SH-SY5Y (cell line): ENCODE results near the gene TBC1D8.

ENCODE experiments used
- GATA2 ChIP-seq: IDR thresholded peaks from 2 replicates; pipeline ENCODE4 v1.6.1; 2011; ENCODE audit warnings: mild to moderate bottlenecking, low read depth, low read length
- GATA3 ChIP-seq: IDR thresholded peaks from 2 replicates; pipeline ENCODE4 v1.6.1; 2011; ENCODE audit warnings: low read depth, mild to moderate bottlenecking, low read length, moderate library complexity

GRCh38 chr2:100981011-100981410 lies 170.2 kb downstream of the TBC1D8 start:
- TF ChIP-seq GATA2, result no peak
- TF ChIP-seq GATA3, result no peak
